Spleen (tissue), 11 donors: Measurements from ENCODE around the gene CDHR3. TPM values are rescaled to one million over a fixed set of nuclear protein-coding genes. Genes with fewer than 3 reads are reported as not detected.

ENCODE experiments used
- DNase-seq: peaks from one replicate; pipeline ENCODE4 v3.0.0-alpha.2; 2020
- H3K27ac ChIP-seq, 8 donors: fragments of 200-600 bp; sonication (generic) in 7 of 8; 1 replicate in 4 of 8; 2 replicates in 4 of 8; pipeline versions ENCODE4 v1.5.0 to v1.8.0; 2016 to 2021; ENCODE audit warnings: inconsistent platforms in 4 of 8, mild to moderate bottlenecking in 4 of 8, moderate library complexity in 1 of 8
- H3K27me3 ChIP-seq, 7 donors: fragments of 200-600 bp; sonication (generic) in 6 of 7; replicated peaks in 1 of 7; 1 replicate in 4 of 7; 2 replicates in 3 of 7; pipeline versions ENCODE4 v1.5.0 to v1.8.0; 2016 to 2021; ENCODE audit warnings: inconsistent platforms in 3 of 7, mild to moderate bottlenecking in 1 of 7
- H3K36me3 ChIP-seq, 6 donors: fragments of 200-600 bp; sonication (generic) in 5 of 6; 1 replicate in 4 of 6; 2 replicates in 2 of 6; pipeline versions ENCODE4 v1.5.0 to v1.8.0; 2016 to 2021; ENCODE audit warnings: inconsistent platforms in 2 of 6
- H3K4me1 ChIP-seq, 6 donors: fragments of 200-600 bp; sonication (generic) in 5 of 6; 1 replicate in 3 of 6; 2 replicates in 3 of 6; pipeline versions ENCODE4 v1.5.0 to v1.8.0; 2016 to 2021; ENCODE audit warnings: inconsistent platforms in 3 of 6
- H3K4me3 ChIP-seq, 8 donors: fragments of 200-600 bp; sonication (generic) in 7 of 8; 1 replicate in 4 of 8; 2 replicates in 4 of 8; pipeline versions ENCODE4 v1.5.0 to v1.8.0; 2016 to 2021; ENCODE audit warnings: inconsistent platforms in 4 of 8, mild to moderate bottlenecking in 4 of 8, moderate library complexity in 2 of 8
- H3K9me3 ChIP-seq, 8 donors: fragments of 200-600 bp; sonication (generic) in 7 of 8; 1 replicate in 4 of 8; 2 replicates in 4 of 8; pipeline versions ENCODE4 v1.5.0 to v1.8.0; 2016 to 2021; ENCODE audit warnings: inconsistent platforms in 4 of 8
- POLR2A ChIP-seq, 3 donors: fragments of 450-650 bp; IDR thresholded peaks; one replicate each; pipeline ENCODE4 v1.5.1; 2017; ENCODE audit warnings: antibody characterized with exemption in 3 of 3, mild to moderate bottlenecking in 1 of 3
- POLR2AphosphoS5 ChIP-seq, 3 donors: sonication (generic); formaldehyde crosslinking; IDR thresholded peaks; one replicate each; pipeline ENCODE4 v1.5.1; 2017; ENCODE audit warnings: antibody characterized with exemption in 3 of 3
- WGBS, 5 donors: extraction: QIAGEN DNeasy Blood & Tissue Kit in 3 of 5; methylation state at CpG; one replicate each; pipeline versions ENCODE4 v1.1.5 to v1.1.7; 2013 to 2018; 5-methylcytosine and 5-hydroxymethylcytosine counted together
- intact Hi-C: fragments of 100-400 bp; cut with DNase I; formaldehyde crosslinking; loops from one replicate; pipeline ENCODE4 v1.15.0; 2023; ENCODE audit warnings: low total_unique reads
- polyA plus RNA-seq, 3 donors: library from polyadenylated mRNA; stranded (reverse); fragments of 200-250 nt; gene quantifications; one replicate each; pipeline ENCODE4 v1.2.1, GENCODE V29; 2013
- total RNA-seq, 7 donors: library from RNA; depleted of rRNA in 3 of 7; stranded (reverse); fragments of >200 nt in 3 of 7; fragmentation: NEBNext Ultra II Directional in 4 of 7; extraction: Animal tissue kit (Norgen Biotek cat#: 25700) in 4 of 7; gene quantifications; one replicate each; pipeline versions ENCODE4 v1.1.0 to v1.2.1, GENCODE V29; 2016 to 2021
- TF ChIP-seq, protein P1 (sequence below), 11 experiments: fragments of 200-600 bp in 7 of 11; fragments of 450-650 bp in 4 of 11; sonication (generic) in 4 of 11; IDR thresholded peaks in 8 of 11; conservative IDR thresholded peaks in 3 of 11; 1 replicate in 7 of 11; 2 replicates in 4 of 11; pipeline versions ENCODE4 v1.4.0 to v1.8.0; 2016 to 2021; ENCODE audit warnings: antibody characterized with exemption in 11 of 11, inconsistent platforms in 4 of 11, mild to moderate bottlenecking in 1 of 11
- donor health status: healthy with polysubstance abuse.
- donor health status: DM: no; HTN: no; CAD: no; lungs with moderate emphysema.
- donor health status: DM: no; HTN: no; CAD: no.
- donor health status: Bipolar disorder and iron deficiency.
- donor health status: healthy.
- donor health status: DM: no; HTN: no; CAD: no.
- donor health status: DM: yes; HTN: yes; CAD: no.

CDHR3 gene
- total and polyA plus RNA-seq, 10 donors: 0.32 to 3.8 (median 1.2) TPM

DNA sequence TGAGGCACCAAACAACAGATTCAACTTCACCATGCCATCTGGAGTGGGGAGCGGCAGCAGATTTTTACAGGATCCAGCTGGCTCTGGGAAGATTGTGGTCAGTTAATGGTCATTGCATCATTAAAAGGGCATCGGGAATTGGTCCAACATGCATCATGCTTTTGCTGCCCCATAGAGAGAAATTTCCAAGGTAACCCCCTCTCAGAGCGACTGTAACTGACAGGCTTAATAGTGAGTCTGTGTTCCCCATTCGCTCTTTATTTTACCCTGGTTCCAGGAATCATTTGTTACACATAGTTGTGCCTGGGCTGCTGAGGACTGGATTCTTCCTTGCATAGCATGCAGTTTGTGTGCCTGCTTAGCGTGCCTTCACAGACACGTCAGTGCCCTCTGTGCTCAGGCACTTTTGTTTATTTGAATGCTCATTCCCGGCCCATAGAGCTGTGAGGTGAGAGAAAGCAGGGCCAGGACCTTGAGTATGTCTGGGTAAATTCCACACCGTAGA is 49.9 kb downstream of the CDHR3 start:
- H3K36me3 ChIP-seq: no peaks in the 10 kb centered on the region
- 75 to 91% (median 83%) methylated on average over 8 of the region's 8 CpGs for WGBS, 5 donors
- H3K9me3 ChIP-seq: peaks cover 0 to 3% (median 2%) of the 10 kb centered on the region in 8 donors
- TF ChIP-seq POLR2A (IDR thresholded peaks at IDR 0.05): no peak
- TF ChIP-seq, protein P1, sequence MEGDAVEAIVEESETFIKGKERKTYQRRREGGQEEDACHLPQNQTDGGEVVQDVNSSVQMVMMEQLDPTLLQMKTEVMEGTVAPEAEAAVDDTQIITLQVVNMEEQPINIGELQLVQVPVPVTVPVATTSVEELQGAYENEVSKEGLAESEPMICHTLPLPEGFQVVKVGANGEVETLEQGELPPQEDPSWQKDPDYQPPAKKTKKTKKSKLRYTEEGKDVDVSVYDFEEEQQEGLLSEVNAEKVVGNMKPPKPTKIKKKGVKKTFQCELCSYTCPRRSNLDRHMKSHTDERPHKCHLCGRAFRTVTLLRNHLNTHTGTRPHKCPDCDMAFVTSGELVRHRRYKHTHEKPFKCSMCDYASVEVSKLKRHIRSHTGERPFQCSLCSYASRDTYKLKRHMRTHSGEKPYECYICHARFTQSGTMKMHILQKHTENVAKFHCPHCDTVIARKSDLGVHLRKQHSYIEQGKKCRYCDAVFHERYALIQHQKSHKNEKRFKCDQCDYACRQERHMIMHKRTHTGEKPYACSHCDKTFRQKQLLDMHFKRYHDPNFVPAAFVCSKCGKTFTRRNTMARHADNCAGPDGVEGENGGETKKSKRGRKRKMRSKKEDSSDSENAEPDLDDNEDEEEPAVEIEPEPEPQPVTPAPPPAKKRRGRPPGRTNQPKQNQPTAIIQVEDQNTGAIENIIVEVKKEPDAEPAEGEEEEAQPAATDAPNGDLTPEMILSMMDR (IDR thresholded peaks at IDR 0.05 in 8 of 11, conservative IDR thresholded peaks at IDR 0.05 in 3 of 11): no peak
- no peak for DNase-seq
- H3K4me1 ChIP-seq: peaks cover 5 to 27% (median 12%) of the 10 kb centered on the region in 6 donors
- intact Hi-C loops: no loop called here
- no peak overlapping the region for H3K27ac ChIP-seq
- H3K27me3 ChIP-seq: no peaks in the 10 kb centered on the region
- no peak overlapping the region for H3K4me3 ChIP-seq

GRCh38 chr7:106015381-106016218 is 52.5 kb downstream of the CDHR3 start:
- 77 to 86% (median 81%) methylated on average over 11 of the region's 11 CpGs for WGBS, 5 donors
- intact Hi-C loops: no loop called here
- no peak for DNase-seq
- H3K27me3 ChIP-seq: no peaks in the 10 kb centered on the region
- no peaks in the 10 kb centered on the region for H3K36me3 ChIP-seq
- peaks cover 0 to 11% (median 0%) of the 10 kb centered on the region in 6 donors for H3K4me1 ChIP-seq
- no peak overlapping the region for H3K4me3 ChIP-seq
- TF ChIP-seq, protein P1 (IDR thresholded peaks at IDR 0.05 in 8 of 11, conservative IDR thresholded peaks at IDR 0.05 in 3 of 11): no peak
- no peak for TF ChIP-seq POLR2AphosphoS5 (IDR thresholded peaks at IDR 0.05)
- no peak for TF ChIP-seq POLR2A (IDR thresholded peaks at IDR 0.05)
- no peak overlapping the region for H3K27ac ChIP-seq
- no peaks in the 10 kb centered on the region for H3K9me3 ChIP-seq

GRCh38 chr7:106016331-106016730 is 53.3 kb downstream of the CDHR3 start:
- intact Hi-C loops: no loop called here
- TF ChIP-seq POLR2AphosphoS5 (IDR thresholded peaks at IDR 0.05) (no peak), POLR2A (IDR thresholded peaks at IDR 0.05) (no peak)
- TF ChIP-seq, protein P1 (IDR thresholded peaks at IDR 0.05 in 8 of 11, conservative IDR thresholded peaks at IDR 0.05 in 3 of 11): no peak
- WGBS, 5 donors: 64 to 74% (median 68%) methylated on average over 3 of the region's 3 CpGs

GRCh38 chr7:106017657-106018056 is 54.6 kb downstream of the CDHR3 start:
- H3K4me1 ChIP-seq: peaks cover 0 to 32% (median 11%) of the 10 kb centered on the region in 6 donors
- no peak for DNase-seq
- peaks cover 0 to 5% (median 0%) of the 10 kb centered on the region in 7 donors for H3K27me3 ChIP-seq
- TF ChIP-seq, protein P1 (IDR thresholded peaks at IDR 0.05 in 8 of 11, conservative IDR thresholded peaks at IDR 0.05 in 3 of 11): no peak
- no peak for TF ChIP-seq POLR2AphosphoS5 (IDR thresholded peaks at IDR 0.05)
- TF ChIP-seq POLR2A (IDR thresholded peaks at IDR 0.05): no peak
- no peak overlapping the region for H3K4me3 ChIP-seq
- WGBS, 5 donors: 94 to 98% (median 96%) methylated on average over 4 of the region's 4 CpGs
- no peak overlapping the region for H3K27ac ChIP-seq
- intact Hi-C loops: no loop called here
- H3K9me3 ChIP-seq: no peaks in the 10 kb centered on the region
- no peaks in the 10 kb centered on the region for H3K36me3 ChIP-seq

More at GRCh38 chr7:106016331-106016730, 53.3 kb downstream of the CDHR3 start:
- H3K9me3 ChIP-seq: no peaks in the 10 kb centered on the region
- H3K36me3 ChIP-seq: no peaks in the 10 kb centered on the region
- peaks cover 0 to 19% (median 2%) of the 10 kb centered on the region in 6 donors for H3K4me1 ChIP-seq
- DNase-seq: no peak
- peaks cover 0 to 4% (median 0%) of the 10 kb centered on the region in 7 donors for H3K27me3 ChIP-seq
- H3K27ac ChIP-seq: no peak overlapping the region
- no peak overlapping the region for H3K4me3 ChIP-seq
